Astrocyte (in vitro differentiated cells and primary cell): ENCODE data around the gene LRIG1.

Experiments
- CTCF ChIP-seq: IDR thresholded peaks from 2 replicates; pipeline ENCODE4 v1.5.1; 2011; ENCODE audit warnings: low read depth, mild to moderate bottlenecking, inconsistent platforms, low read length, moderate library complexity; ENCODE audit not compliant: insufficient read depth
- EZH2 ChIP-seq: IDR thresholded peaks from 2 replicates; pipeline ENCODE4 v1.6.1; 2012; ENCODE audit warnings: mild to moderate bottlenecking, low read length, inconsistent platforms; ENCODE audit not compliant: insufficient read depth

- TF ChIP-seq CTCF = no peak
- no peak for TF ChIP-seq EZH2
These were observed 10.6 kb downstream of the LRIG1 start for GRCh38 chr3:66490214-66490613.
